TTC549 (cell line): ENCODE measurements around the gene SCGB3A2.

ENCODE experiments used
- FAIRE-seq: peaks from 2 replicates; lab custom pipeline; 2012; peaks lifted over from hg19 to GRCh38; lab: Jason Lieb, UNC

Gene SCGB3A2

GRCh38 chr5:147906326-147907095 is 28.0 kb downstream of the SCGB3A2 start, which contains the start of gene C5orf46:
TSS of gene C5orf46 (minus strand) at chr5:147906538. CDS start at chr5:147906501, 37 bp downstream.
- FAIRE-seq, result no peak

- FAIRE-seq, result no peak
Observed at GRCh38 chr5:147911427-147911826, 32.9 kb downstream of the SCGB3A2 start.

GRCh38 chr5:147912011-147912410 is 33.5 kb downstream of the SCGB3A2 start:
- FAIRE-seq, result no peak

- no peak for FAIRE-seq
Observed at GRCh38 chr5:147913786-147914185, 35.3 kb downstream of the SCGB3A2 start.

GRCh38 chr5:147918101-147918685 is 39.7 kb downstream of the SCGB3A2 start:
- FAIRE-seq, result no peak

- FAIRE-seq, result no peak
Observed at GRCh38 chr5:147918899-147919298, 40.4 kb downstream of the SCGB3A2 start.

- peak; percentile 97 for FAIRE-seq
Observed at GRCh38 chr5:147920420-147921030, 42.0 kb downstream of the SCGB3A2 start.

- FAIRE-seq, result no peak
Observed at GRCh38 chr5:147921136-147921535, 42.6 kb downstream of the SCGB3A2 start.

- no peak for FAIRE-seq
Observed at GRCh38 chr5:147925020-147925419, 46.5 kb downstream of the SCGB3A2 start.

- FAIRE-seq, result no peak
Observed at GRCh38 chr5:147927901-147928300, 49.4 kb downstream of the SCGB3A2 start.

- no peak for FAIRE-seq
Observed at GRCh38 chr5:147930769-147931168, 52.3 kb downstream of the SCGB3A2 start.
